ENCODE measurements around the gene FOSB.
A peak's percentile ranks its signal among the peaks of the same experiment; 100 is the strongest.

FOSB gene

DNA sequence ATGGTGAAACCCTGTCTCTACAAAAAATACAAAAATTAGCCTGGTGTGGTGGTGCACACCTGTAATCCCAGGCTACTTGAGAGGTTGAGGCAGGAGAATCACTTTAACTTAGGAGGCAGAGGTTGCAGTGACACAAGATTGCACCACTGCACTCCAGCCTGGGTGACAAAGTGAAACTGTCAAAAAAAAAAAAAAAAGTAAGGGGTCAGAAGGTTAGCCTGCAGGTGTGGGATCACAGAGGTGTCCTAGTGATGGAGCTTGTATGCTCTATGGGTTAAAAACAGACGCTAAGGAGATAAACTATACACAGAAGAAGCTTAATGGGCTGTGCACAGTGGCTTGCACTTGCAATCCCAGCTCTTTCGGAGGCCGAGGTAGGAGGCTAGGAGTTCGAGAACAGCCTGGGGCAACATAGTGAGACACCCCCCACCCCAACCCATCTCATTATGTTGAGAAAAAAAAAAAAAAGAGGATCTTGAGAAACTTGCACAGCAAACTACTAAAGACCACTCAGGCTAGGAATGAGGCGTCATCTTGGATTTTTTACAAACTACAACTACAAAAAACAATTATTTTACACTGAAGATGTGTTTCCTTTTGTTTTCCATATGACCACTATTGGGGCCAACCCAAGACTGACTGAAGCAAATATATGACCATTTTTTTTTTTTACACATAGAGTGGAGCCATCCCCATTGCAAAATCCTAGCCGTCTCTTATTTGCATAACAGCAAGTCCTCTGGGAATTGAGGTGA lies 7.9 kb downstream of the FOSB start:
- DNase-seq (ENCODE audit: low spot score in 2 of 2) = peak in 1 of 2 donors; percentile 53
- Mint-ChIP-seq H3K9me3 (no peaks in the 10 kb centered on the region), H3K27ac (peak overlapping the region; percentile 96), H3K27me3 (peaks cover 3% of the 10 kb centered on the region), H3K36me3 (peaks cover 7% of the 10 kb centered on the region), H3K4me3 (no peak overlapping the region), H3K4me1 (peaks cover 30% of the 10 kb centered on the region)
- peak; percentile 0 for ATAC-seq (ENCODE audit: low read depth)

DNA sequence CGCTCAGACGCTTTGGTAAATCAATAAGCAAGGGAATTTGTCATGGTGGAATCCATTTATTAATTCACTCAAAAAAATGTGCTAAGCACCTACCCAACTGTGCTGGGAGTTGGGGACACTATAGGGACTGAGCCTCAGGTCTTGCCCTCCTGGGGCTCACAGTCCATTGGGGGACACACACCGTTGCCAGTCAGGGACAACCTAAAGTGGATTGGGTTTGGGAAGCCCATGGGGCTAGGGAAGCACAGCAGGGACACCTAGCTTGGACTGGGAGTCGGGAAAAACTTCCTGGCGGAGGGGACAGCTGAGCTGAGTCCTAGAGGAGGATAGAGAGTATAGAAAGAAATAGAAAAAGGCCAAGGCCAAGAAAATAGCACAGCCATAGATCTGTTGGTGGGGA lies 8.5 kb downstream of the FOSB start:
- H3K27me3 Mint-ChIP-seq = peaks cover 3% of the 10 kb centered on the region
- peaks cover 7% of the 10 kb centered on the region for H3K36me3 Mint-ChIP-seq
- DNase-seq (ENCODE audit: low spot score in 2 of 2) (no peak), ATAC-seq (ENCODE audit: low read depth) (no peak)
- no peak overlapping the region for H3K4me3 Mint-ChIP-seq
- peak overlapping the region; percentile 96 for H3K27ac Mint-ChIP-seq
- H3K9me3 Mint-ChIP-seq = no peaks in the 10 kb centered on the region
- H3K4me1 Mint-ChIP-seq = peaks cover 30% of the 10 kb centered on the region

DNA sequence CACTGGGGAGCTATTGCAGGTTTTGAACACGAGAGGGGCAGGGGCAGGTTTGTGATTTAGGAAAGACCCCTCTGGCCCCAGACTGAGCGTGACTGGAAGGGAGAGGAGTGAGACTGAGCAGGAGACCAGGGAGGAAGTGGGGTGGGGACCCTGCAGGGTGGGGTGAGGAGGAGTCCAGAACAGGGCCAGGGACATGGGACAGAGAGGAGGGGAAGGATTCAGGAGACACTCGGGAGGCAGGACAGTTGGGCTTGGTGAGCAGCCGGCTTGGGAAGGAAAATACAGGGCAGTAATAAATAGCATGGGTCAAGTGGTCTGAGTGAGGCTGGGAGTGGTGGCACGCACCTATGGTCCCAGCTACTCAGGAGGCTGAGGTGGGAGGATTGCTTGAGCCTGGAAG lies 9.4 kb downstream of the FOSB start:
- Mint-ChIP-seq H3K9me3 (no peaks in the 10 kb centered on the region), H3K27me3 (peaks cover 3% of the 10 kb centered on the region), H3K36me3 (peaks cover 3% of the 10 kb centered on the region), H3K4me1 (peaks cover 24% of the 10 kb centered on the region), H3K4me3 (peak overlapping the region; percentile 78), H3K27ac (peak overlapping the region; percentile 96)
- no peak for DNase-seq (ENCODE audit: low spot score in 2 of 2)
- no peak for ATAC-seq (ENCODE audit: low read depth)

DNA sequence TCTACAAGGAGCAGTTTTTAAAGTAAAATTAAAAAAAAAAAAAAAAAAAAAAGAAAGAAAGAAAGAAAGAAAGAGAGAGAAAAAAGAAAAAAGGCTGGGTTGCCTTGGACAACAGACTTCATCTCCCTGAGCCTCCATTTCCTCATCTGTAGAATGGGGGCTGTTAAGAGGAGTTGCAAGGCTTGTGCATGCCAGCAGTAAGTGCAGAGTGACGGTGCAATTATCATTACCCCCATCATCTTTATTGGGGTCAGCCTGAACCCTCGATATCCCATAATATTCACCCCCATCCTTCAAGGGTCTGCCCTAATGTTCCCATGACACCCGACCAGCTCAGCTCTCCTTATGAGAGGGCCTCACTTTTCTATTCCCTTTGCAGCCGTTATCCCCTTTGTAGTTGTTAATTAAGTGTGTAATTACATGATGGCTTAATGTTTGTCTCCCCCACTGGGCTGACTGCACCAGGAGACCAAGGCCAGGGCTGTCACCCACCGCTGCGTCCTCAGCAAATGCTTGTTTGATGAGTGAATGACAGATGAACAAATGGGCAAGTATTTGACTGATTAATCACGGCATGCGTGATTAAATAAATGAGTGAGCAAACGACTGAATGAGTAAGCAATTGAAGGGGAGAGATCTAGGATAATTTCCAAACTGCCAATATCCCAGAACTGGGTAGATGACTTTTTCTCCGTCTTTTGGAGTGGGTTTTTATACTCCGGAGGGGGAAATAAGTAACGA lies 10.1 kb downstream of the FOSB start:
- Mint-ChIP-seq H3K36me3 (peaks cover under 1% of the 10 kb centered on the region), H3K27me3 (peaks cover under 1% of the 10 kb centered on the region), H3K4me1 (peaks cover 21% of the 10 kb centered on the region), H3K4me3 (peak overlapping the region; percentile 66), H3K9me3 (no peaks in the 10 kb centered on the region), H3K27ac (peak overlapping the region; percentile 96)
- ATAC-seq (ENCODE audit: low read depth) (no peak), DNase-seq (ENCODE audit: low spot score in 2 of 2) (peak in 1 of 2 donors; percentile 42)

DNA sequence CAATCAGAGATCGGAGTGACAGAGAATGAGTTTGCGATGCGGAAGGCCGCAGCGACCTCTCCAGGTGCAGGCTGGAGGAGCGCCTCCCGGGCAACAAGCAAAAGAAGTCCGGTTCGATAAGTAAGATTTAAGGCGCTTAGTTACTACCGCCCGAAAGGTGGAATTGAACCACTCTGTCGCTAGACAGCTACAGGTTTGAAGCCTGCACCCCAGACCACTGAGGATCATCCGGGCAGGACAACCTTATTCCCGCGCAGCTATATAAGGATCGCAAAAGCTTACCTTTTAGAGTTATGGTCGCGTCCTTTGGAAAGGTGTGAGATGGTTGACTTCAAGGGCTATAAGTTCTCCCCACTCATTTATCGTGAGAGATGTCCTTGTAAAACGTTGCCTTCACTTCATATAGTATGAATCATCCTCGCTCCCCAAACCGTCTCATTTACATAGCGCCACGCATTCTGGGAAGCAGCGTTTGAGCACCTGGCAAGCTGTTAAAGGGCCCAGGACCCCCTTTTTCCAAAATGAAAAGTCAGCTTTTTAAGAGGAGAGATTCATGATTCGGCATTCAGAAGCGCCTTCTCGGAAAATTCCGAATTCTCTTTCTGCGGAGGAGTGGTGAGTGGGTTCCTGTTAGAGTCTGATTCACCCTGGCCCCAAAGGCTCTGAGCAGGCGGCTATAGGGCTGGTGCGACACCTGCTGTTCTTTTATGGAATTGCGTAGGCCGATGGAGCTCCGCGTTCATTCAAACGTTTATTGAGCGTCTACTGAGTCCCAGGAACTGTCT lies 10.8 kb downstream of the FOSB start:
- peak; percentile 93 to 95 for DNase-seq (ENCODE audit: low spot score in 2 of 2)
- H3K4me1 Mint-ChIP-seq = peaks cover 20% of the 10 kb centered on the region

DNA sequence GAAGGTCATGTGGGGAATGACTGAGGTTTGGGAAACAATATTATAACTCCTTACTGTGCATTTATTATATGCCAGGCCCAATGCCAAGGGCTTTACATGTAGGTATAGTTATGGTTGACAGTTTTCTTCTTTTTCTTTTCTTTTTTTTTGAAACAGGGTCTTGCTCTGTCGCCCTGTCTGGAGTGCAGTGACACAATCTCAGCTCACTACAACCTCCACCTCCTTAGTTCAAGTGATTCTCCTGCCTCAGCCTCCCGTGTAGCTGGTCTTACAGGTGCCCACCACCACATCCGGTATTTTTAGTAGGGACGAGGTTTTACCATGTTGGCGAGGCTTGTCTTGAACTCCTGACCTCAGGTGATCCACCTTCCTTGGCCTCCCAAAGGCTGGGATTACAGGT lies 15.2 kb downstream of the FOSB start:
- peaks cover 11% of the 10 kb centered on the region for H3K4me1 Mint-ChIP-seq
- H3K27ac Mint-ChIP-seq = no peak overlapping the region
- no peak for DNase-seq (ENCODE audit: low spot score in 2 of 2)
- H3K4me3 Mint-ChIP-seq = no peak overlapping the region
- no peaks in the 10 kb centered on the region for H3K36me3 Mint-ChIP-seq
- no peaks in the 10 kb centered on the region for H3K27me3 Mint-ChIP-seq
- H3K9me3 Mint-ChIP-seq = no peaks in the 10 kb centered on the region
- no peak for ATAC-seq (ENCODE audit: low read depth)

More for the DNA sequence above, 10.8 kb downstream of the FOSB start:
- no peaks in the 10 kb centered on the region for H3K36me3 Mint-ChIP-seq
- H3K27me3 Mint-ChIP-seq = no peaks in the 10 kb centered on the region
- peak; percentile 64 for ATAC-seq (ENCODE audit: low read depth)
- H3K9me3 Mint-ChIP-seq = no peaks in the 10 kb centered on the region
- peak overlapping the region; percentile 96 for H3K27ac Mint-ChIP-seq
- H3K4me3 Mint-ChIP-seq = peak overlapping the region; percentile 66

DNA sequence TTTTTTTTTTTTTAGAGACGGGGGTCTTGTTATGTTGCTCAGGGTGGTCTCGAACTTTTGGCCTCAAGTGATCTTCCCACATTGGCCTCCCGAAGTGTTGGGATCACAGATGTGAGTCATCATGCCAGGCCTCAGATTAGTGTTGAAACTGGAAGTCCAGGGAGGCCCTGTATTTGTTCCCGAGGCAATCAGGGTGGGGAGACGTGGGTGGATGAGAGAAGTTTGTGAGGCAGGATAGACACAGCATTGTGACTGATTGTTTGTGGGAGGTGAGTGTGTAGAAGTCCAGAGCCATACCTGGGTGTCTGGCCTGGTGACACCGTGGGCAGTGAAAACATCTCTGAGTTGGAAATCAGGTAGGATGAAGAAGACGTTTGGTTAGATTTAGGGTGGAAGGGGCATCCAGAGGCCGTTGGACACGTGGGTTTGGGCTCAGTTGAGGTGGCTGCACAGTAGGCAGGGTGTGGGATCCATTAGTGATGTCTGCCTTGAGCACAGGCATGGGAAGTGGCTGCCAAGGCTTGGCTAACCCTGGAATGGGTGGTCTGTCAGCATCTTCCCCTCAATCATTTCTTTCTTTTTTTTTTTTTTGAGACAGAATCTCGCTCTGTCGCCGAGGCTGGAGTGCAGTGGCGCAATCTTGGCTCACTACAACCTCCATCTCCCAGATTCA lies 16.6 kb downstream of the FOSB start:
- Mint-ChIP-seq H3K4me3 (no peak overlapping the region), H3K9me3 (no peaks in the 10 kb centered on the region), H3K36me3 (no peaks in the 10 kb centered on the region), H3K4me1 (peaks cover 9% of the 10 kb centered on the region), H3K27ac (no peak overlapping the region), H3K27me3 (no peaks in the 10 kb centered on the region)
- DNase-seq (ENCODE audit: low spot score in 2 of 2) (no peak), ATAC-seq (ENCODE audit: low read depth) (no peak)

DNA sequence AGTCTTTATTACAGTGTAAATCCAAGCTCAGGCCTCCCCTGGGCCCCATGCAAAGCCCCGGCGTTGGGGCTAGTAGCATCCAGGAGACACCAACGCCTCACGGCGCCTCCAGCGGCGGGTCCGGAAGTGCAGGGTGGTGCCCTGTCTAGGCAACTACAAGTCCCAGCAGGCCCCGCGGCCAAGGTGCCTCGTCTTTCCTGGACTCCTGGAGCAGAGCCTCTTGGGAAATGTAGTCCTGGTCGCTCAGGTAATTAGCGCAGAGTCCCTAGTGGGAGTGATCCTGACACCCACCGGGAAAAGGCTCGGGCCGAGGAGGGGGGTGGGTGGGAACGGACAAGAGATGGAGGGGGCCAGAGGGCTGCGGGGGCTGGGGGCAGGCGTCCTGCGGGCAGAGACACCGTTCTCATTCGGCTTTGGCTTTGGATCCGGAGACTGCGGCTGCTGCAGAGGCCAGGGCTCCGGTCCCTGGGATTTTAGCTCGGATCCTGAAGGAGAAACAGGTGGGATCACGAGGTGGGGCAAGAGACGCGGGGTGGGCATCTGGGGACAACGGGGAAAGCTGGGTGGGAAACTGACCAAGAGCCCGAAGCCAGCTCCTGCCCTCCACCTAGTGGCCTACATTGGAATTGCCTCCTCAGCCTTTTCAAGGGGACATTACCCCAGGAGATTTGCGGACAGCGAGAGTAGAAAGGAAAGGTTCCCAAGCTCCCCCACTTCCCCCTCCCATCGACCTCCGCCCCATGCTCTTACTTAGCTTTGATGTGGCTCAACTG lies 17.7 kb downstream of the FOSB start:
- Mint-ChIP-seq H3K27me3 (no peaks in the 10 kb centered on the region), H3K27ac (peak overlapping the region; percentile 60), H3K4me3 (peak overlapping the region; percentile 91), H3K36me3 (no peaks in the 10 kb centered on the region), H3K9me3 (no peaks in the 10 kb centered on the region), H3K4me1 (peaks cover 7% of the 10 kb centered on the region)
- ATAC-seq (ENCODE audit: low read depth) = peak; percentile 96
- DNase-seq (ENCODE audit: low spot score in 2 of 2) = peak; percentile 96 to 99

DNA sequence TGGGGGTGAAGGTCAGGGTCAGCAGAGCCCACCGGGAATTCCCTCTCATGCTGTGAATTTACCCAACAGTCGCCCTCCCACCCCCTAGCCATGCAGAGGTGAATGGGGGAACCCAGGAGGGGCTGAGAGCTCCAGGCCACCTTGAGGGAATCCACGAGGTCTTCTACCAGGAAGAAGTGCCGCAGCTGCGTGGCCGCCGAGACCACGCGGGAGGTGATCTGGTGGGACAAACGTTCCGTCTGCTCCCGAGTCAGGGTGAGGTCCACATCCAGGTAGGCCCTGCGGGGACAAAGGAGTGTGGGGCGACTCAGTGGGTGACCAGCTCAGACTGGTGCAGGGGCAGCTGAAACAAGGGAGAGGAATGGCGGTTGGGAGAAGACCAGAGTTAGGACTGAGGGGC lies 20.9 kb downstream of the FOSB start:
- no peaks in the 10 kb centered on the region for H3K27me3 Mint-ChIP-seq
- H3K4me3 Mint-ChIP-seq = no peak overlapping the region
- no peak overlapping the region for H3K27ac Mint-ChIP-seq
- no peaks in the 10 kb centered on the region for H3K36me3 Mint-ChIP-seq
- H3K9me3 Mint-ChIP-seq = no peaks in the 10 kb centered on the region
- DNase-seq (ENCODE audit: low spot score in 2 of 2) (no peak), ATAC-seq (ENCODE audit: low read depth) (no peak)
- H3K4me1 Mint-ChIP-seq = peaks cover 13% of the 10 kb centered on the region

DNA sequence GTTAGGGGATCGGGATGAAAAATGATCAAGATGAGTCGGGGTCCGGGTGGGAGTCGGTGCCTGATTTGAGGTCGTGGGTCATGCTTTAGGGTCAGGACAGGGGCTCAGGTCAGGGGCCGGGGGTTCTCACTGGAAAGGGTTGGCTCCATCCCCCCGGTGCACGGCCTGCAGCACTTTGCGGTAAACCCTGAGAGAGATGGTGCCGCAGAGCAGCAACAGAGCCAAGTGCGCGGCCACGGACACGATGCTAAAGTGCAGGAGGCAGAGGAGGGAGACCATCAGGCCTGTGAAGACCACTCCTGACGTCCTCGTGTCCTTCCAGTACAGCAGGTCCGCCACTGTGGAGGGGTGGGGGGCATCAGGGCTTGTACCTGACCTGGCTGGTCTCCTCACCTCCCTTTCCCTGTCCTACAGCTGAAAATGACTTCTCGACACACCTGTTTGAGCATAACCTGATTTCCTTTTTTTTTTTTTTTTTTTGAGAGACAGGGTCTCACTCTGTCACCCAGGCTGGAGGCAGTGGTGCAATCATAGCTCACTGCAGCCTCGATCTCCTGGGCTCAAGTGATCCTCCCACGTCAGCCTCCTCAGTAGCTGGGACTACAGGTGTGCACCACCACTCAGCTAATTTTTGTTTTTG lies 21.5 kb downstream of the FOSB start:
- DNase-seq (ENCODE audit: low spot score in 2 of 2) = no peak
- no peak overlapping the region for H3K27ac Mint-ChIP-seq
- ATAC-seq (ENCODE audit: low read depth) = no peak
- no peaks in the 10 kb centered on the region for H3K9me3 Mint-ChIP-seq
- H3K4me1 Mint-ChIP-seq = peaks cover 13% of the 10 kb centered on the region
- H3K4me3 Mint-ChIP-seq = no peak overlapping the region
- H3K36me3 Mint-ChIP-seq = no peaks in the 10 kb centered on the region
- H3K27me3 Mint-ChIP-seq = no peaks in the 10 kb centered on the region

DNA sequence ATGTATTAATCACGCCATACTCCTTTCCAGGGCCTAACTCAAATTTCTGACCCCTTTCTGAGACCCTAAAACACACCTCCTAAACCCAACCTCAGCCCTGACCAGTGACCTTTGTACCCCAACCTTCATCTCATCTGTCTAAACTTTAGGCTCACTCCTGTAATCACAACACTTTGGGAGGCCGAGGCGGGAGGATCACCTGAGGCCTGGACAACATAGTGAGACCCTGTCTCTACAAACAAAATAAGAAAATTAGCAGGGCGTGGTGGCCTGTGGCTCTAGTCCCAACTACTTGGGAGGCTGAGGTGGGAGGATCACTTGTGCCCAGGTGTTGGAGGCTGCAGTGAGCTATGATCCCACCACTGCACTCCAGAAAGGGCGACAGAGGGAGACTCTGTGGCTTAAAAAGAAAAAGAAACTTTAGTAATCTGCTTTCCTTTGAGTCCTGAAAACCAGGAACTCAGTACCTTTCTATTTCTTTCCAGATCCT lies 24.4 kb downstream of the FOSB start:
- H3K9me3 Mint-ChIP-seq = no peaks in the 10 kb centered on the region
- H3K27ac Mint-ChIP-seq = no peak overlapping the region
- H3K36me3 Mint-ChIP-seq = no peaks in the 10 kb centered on the region
- DNase-seq (ENCODE audit: low spot score in 2 of 2) = no peak
- H3K4me3 Mint-ChIP-seq = no peak overlapping the region
- no peak for ATAC-seq (ENCODE audit: low read depth)
- H3K27me3 Mint-ChIP-seq = peaks cover 6% of the 10 kb centered on the region
- peaks cover 18% of the 10 kb centered on the region for H3K4me1 Mint-ChIP-seq

DNA sequence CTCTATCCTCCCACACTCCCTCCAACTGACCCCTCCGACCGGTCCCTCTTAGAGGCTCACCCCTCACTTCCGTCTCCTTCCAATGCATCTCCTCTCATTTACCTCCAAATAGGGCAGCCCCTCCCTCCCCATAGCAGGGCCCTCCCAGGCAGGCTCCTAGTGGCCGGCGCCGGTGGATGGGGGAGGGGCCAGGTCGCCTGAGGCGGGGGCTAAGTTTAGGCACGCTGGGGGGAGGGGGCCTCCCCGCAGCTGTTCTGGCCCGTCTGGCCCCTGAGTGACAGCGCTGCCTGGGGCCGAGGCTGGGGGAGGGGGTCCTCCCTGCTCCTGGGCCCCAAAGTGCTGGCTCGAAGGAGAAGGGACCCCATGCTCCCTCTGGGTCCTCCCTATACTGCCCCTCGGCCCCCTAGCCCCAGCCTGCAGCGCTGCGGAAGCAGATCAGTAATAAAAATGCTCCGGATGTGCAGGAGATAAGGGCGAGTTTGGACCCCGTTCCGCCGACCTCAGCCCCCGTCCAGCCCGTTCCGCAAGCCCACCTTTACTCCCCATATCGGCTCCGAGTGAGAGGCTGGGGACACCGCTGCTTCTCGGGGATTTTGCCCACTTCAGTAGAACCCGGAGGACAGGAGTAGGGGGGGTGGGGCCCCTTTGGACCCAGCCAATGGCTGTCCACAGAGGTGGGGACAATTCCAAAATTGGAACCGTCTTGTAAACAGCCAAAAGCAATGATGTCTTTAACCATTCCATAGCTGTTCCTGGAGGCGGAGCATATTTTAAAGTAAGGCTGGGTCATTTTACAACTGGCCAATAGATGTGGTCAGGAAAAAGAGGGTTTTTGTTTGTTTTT lies 25.1 kb downstream of the FOSB start:
- Mint-ChIP-seq H3K9me3 (no peaks in the 10 kb centered on the region), H3K27me3 (peaks cover 6% of the 10 kb centered on the region), H3K4me1 (peaks cover 21% of the 10 kb centered on the region), H3K27ac (no peak overlapping the region), H3K4me3 (peak overlapping the region; percentile 66), H3K36me3 (no peaks in the 10 kb centered on the region)
- ATAC-seq (ENCODE audit: low read depth) (no peak), DNase-seq (ENCODE audit: low spot score in 2 of 2) (no peak)

All from memory B cell (primary cell).